Panc1 (cell line): ENCODE measurements around the gene HECTD3. TPM values are rescaled to one million over a fixed set of nuclear protein-coding genes. Genes with fewer than 3 reads are reported as not detected.

Experiments
- ATAC-seq: fragments of 200-7000 bp; cut with Tn5 transposase; 2 replicates; pipeline ENCODE4 v1.9.1; 2020; ENCODE audit warnings: mild to moderate bottlenecking, moderate library complexity
- BruUV-seq: library from RNA; stranded (reverse); fragments of 400-500 nt; replicated peaks from 2 replicates; lab custom pipeline; 2021; lab: Mats Ljungman, UMichigan
- CTCF ChIA-PET: fragments of 300-600 bp; sonication (Branson Sonifier 250); formaldehyde crosslinking; loops from one replicate; lab custom pipeline; 2022; ENCODE audit warnings: antibody characterized with exemption; lab: Charles Lee
- POLR2A ChIA-PET: fragments of 300-600 bp; sonication (Branson Sonifier 250); formaldehyde crosslinking; loops from one replicate; lab custom pipeline; 2022; ENCODE audit warnings: antibody characterized with exemption; lab: Charles Lee
- DNase-seq: peaks from one replicate; pipeline ENCODE4 v3.0.0-alpha.2; 2010; ENCODE audit warnings: low read depth, low spot score
- H3K27ac ChIP-seq: 2 replicates; pipeline ENCODE4 v1.5.1; 2011; ENCODE audit warnings: mild to moderate bottlenecking, low read length, inconsistent platforms
- H3K27me3 ChIP-seq: fragments of 200-500 bp; sonication (Bioruptor generic); 2 replicates; pipeline ENCODE4 v1.6.0; 2014; ENCODE audit warnings: low read length, inconsistent platforms; ENCODE audit not compliant: control insufficient read depth, insufficient read depth
- H3K36me3 ChIP-seq: fragments of 200-500 bp; sonication (Bioruptor generic); 2 replicates; pipeline ENCODE4 v1.5.1; 2014; ENCODE audit warnings: inconsistent platforms, mild to moderate bottlenecking, low read length, moderate library complexity; ENCODE audit not compliant: control insufficient read depth, insufficient read depth
- H3K4me1 ChIP-seq: 2 replicates; pipeline ENCODE4 v1.5.1; 2011; ENCODE audit warnings: inconsistent platforms, mild to moderate bottlenecking, low read length, moderate library complexity; ENCODE audit not compliant: control insufficient read depth, insufficient read depth
- H3K4me3 ChIP-seq, 2 experiments: 2 replicates each; pipeline ENCODE4 v1.5.1; 2011 to 2012; ENCODE audit warnings: low read depth in 2 of 2, low read length in 2 of 2, mild to moderate bottlenecking in 2 of 2, inconsistent platforms in 1 of 2, moderate library complexity in 1 of 2
- H3K9me3 ChIP-seq: fragments of 200-500 bp; sonication (Bioruptor generic); 2 replicates; pipeline ENCODE4 v1.5.1; 2014; ENCODE audit warnings: low read depth, mild to moderate bottlenecking, inconsistent platforms, low read length, moderate library complexity; ENCODE audit not compliant: control insufficient read depth, insufficient read depth
- CTCF ChIP-seq: fragments of 450-650 bp; IDR thresholded peaks from 2 replicates; pipeline ENCODE4 v1.5.1; 2017; ENCODE audit warnings: mild to moderate bottlenecking
- POLR2AphosphoS5 ChIP-seq: IDR thresholded peaks from 2 replicates; pipeline ENCODE4 v1.6.1; 2012; ENCODE audit warnings: mild to moderate bottlenecking, low read depth, low read length, moderate library complexity
- REST ChIP-seq, 2 experiments: IDR thresholded peaks; 2 replicates each; pipeline ENCODE4 v1.6.1; 2011 to 2012; ENCODE audit warnings: low read depth in 2 of 2, control low read depth in 1 of 2, low read length in 1 of 2, mild to moderate bottlenecking in 1 of 2, moderate library complexity in 1 of 2; ENCODE audit not compliant: insufficient read depth in 1 of 2
- SIN3A ChIP-seq: IDR thresholded peaks from 2 replicates; pipeline ENCODE4 v1.6.1; 2012; ENCODE audit warnings: low read depth, mild to moderate bottlenecking, low read length, moderate library complexity, borderline replicate concordance; ENCODE audit not compliant: insufficient read depth
- TCF7L2 ChIP-seq: IDR thresholded peaks from 2 replicates; pipeline ENCODE4 v1.6.1; 2011; ENCODE audit warnings: mild to moderate bottlenecking, low read depth, low read length, inconsistent platforms
- in situ Hi-C: cut with HindIII; loops from 2 replicates; pipeline ENCODE4 v1.10.0; 2016; ENCODE audit warnings: low sequenced_read_pairs, low pct_unique_long_range_greater_than_20kb
- intact Hi-C: fragments of 100-400 bp; cut with micrococcal nuclease; formaldehyde crosslinking; loops from one replicate; pipeline ENCODE4 v1.10.0; 2022; ENCODE audit not compliant: unreplicated experiment
- total RNA-seq: library from RNA; stranded (reverse); gene quantifications from one replicate; pipeline ENCODE4 v1.2.1, GENCODE V29; 2021; ENCODE audit not compliant: unreplicated experiment

The HECTD3 gene
- total RNA-seq, 1 experiment from 2014 or later = 27.2 TPM

- in situ Hi-C loops = no loop called here
- POLR2A ChIA-PET = interaction anchor here (0.6 kb wide), 1 partner anchor 218 kb away, joined by 3 read pairs; no protein-coding TSS in a partner anchor
Observed at GRCh38 chr1:45016090-45016697, 5.1 kb upstream of the HECTD3 start.

GRCh38 chr1:45015683-45016082 lies 4.6 kb upstream of the HECTD3 start:
- intact Hi-C loops = loop anchor here (10.0 kb wide), 1 partner anchor 189 kb away; the partner anchor contains the start of gene ZSWIM5
- no TSS peak for BruUV-seq
- POLR2A ChIA-PET = no interaction called here

More at GRCh38 chr1:45016090-45016697, 5.1 kb upstream of the HECTD3 start:
- DNase-seq = no peak
- H3K9me3 ChIP-seq = no peaks in the 10 kb centered on the region
- no peak overlapping the region for H3K4me3 ChIP-seq
- CTCF ChIA-PET = no interaction called here
- H3K27me3 ChIP-seq = no peaks in the 10 kb centered on the region
- no TSS peak for BruUV-seq
- H3K27ac ChIP-seq = no peak overlapping the region
- intact Hi-C loops = loop anchor here (10.0 kb wide), 1 partner anchor 189 kb away; the partner anchor contains the start of gene ZSWIM5
- no peak for TF ChIP-seq SIN3A
- no peak for TF ChIP-seq REST (IDR thresholded peaks at IDR 0.05; ENCODE audit: insufficient read depth in 1 of 2, low read depth in 2 of 2, low read length in 1 of 2)
- no peak for TF ChIP-seq TCF7L2
- TF ChIP-seq CTCF = no peak
- peaks cover 13% of the 10 kb centered on the region for H3K4me1 ChIP-seq
- ATAC-seq = no peak
- no peaks in the 10 kb centered on the region for H3K36me3 ChIP-seq

More at GRCh38 chr1:45015683-45016082, 4.6 kb upstream of the HECTD3 start:
- ATAC-seq (no peak), DNase-seq (no peak)
- Histone ChIP-seq H3K27me3 (no peaks in the 10 kb centered on the region), H3K9me3 (no peaks in the 10 kb centered on the region), H3K4me3 (no peak overlapping the region), H3K4me1 (peaks cover 13% of the 10 kb centered on the region), H3K36me3 (no peaks in the 10 kb centered on the region), H3K27ac (no peak overlapping the region)
- in situ Hi-C loops = no loop called here
- TF ChIP-seq POLR2AphosphoS5 = no peak
- CTCF ChIA-PET = no interaction called here
